Breast epithelium (tissue), 3 donors: Measurements from ENCODE around the gene TMED9.

ENCODE experiments used
- POLR2A ChIP-seq: fragments of 450-650 bp; IDR thresholded peaks from one replicate; pipeline ENCODE4 v1.6.1; 2016; ENCODE audit warnings: antibody characterized with exemption, mild to moderate bottlenecking, moderate library complexity
- POLR2AphosphoS5 ChIP-seq, 3 donors: sonication (generic); formaldehyde crosslinking; IDR thresholded peaks; one replicate each; pipeline ENCODE4 v1.6.1; 2017; ENCODE audit warnings: antibody characterized with exemption in 3 of 3
- TF ChIP-seq, protein P1 (sequence below), 3 donors: fragments of 450-650 bp; IDR thresholded peaks; one replicate each; pipeline ENCODE4 v1.5.1; 2016 to 2017; ENCODE audit warnings: antibody characterized with exemption in 3 of 3, mild to moderate bottlenecking in 3 of 3, moderate library complexity in 3 of 3

DNA sequence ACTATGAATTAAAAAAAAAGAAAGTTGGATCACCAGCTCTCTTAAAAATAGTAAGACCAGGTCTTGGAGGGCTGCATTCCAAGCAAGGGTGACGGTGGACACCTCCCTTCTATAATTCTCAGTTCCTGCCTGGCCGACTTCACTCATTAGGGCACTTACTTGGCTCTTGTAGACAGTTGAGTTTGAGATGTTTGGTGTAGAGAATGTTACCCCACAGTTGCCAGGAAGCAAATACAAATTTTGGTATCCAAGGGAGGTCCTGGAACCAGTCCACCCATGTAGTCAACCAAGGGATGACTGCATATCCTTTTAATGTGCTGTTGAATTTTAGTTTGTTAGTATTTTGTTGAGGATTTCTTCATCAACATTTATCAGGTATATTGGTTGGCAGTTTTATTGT is 28.6 kb downstream of the TMED9 start:
- TF ChIP-seq, protein P1, sequence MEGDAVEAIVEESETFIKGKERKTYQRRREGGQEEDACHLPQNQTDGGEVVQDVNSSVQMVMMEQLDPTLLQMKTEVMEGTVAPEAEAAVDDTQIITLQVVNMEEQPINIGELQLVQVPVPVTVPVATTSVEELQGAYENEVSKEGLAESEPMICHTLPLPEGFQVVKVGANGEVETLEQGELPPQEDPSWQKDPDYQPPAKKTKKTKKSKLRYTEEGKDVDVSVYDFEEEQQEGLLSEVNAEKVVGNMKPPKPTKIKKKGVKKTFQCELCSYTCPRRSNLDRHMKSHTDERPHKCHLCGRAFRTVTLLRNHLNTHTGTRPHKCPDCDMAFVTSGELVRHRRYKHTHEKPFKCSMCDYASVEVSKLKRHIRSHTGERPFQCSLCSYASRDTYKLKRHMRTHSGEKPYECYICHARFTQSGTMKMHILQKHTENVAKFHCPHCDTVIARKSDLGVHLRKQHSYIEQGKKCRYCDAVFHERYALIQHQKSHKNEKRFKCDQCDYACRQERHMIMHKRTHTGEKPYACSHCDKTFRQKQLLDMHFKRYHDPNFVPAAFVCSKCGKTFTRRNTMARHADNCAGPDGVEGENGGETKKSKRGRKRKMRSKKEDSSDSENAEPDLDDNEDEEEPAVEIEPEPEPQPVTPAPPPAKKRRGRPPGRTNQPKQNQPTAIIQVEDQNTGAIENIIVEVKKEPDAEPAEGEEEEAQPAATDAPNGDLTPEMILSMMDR (IDR thresholded peaks at IDR 0.05): no peak
- TF ChIP-seq POLR2AphosphoS5 (IDR thresholded peaks at IDR 0.05) (no peak), POLR2A (no peak)
